GM12801 (cell line): ENCODE data around the gene BTBD10.

Source experiments
- TF ChIP-seq, protein P1 (sequence below): IDR thresholded peaks from one replicate; pipeline ENCODE4 v1.5.1; 2011; ENCODE audit warnings: control low read depth; ENCODE audit not compliant: insufficient read length; ENCODE audit errors: extremely low read depth

The BTBD10 gene

DNA sequence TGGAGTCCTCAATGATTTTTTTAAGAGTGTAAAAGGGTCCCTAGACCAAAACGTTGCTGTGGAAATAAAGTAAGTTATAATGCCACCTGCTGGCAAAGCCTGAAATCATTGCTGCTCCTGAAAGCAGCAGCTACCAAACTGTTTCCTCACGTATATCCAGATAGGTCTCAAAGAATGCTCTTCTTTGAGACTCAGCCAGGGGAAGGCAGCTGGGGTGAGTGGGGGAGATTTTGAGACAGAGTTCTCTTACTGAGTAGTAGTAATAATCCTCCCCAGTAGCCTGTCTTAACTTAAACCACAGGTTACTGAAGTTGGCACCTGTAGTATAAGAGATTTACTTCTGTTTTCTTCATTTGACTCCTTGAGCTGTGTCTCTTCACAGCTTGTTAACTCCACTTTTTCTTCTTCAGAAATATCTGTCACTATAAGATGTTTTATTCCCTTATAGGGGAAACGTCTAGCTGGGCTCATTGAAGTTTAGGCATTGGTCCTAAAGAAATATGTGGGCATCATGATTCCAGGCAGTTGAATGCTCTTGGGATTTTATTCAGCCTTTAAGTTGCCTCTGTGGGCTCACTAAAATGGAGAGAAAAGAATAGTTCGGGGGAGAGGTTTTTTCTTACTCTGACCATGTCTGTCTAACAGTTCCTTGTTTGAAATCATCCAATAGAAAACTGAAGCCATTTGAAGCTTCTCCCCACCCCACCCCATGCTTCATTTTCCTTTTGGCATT, 77.9 kb downstream of the BTBD10 start:
- TF ChIP-seq, protein P1, sequence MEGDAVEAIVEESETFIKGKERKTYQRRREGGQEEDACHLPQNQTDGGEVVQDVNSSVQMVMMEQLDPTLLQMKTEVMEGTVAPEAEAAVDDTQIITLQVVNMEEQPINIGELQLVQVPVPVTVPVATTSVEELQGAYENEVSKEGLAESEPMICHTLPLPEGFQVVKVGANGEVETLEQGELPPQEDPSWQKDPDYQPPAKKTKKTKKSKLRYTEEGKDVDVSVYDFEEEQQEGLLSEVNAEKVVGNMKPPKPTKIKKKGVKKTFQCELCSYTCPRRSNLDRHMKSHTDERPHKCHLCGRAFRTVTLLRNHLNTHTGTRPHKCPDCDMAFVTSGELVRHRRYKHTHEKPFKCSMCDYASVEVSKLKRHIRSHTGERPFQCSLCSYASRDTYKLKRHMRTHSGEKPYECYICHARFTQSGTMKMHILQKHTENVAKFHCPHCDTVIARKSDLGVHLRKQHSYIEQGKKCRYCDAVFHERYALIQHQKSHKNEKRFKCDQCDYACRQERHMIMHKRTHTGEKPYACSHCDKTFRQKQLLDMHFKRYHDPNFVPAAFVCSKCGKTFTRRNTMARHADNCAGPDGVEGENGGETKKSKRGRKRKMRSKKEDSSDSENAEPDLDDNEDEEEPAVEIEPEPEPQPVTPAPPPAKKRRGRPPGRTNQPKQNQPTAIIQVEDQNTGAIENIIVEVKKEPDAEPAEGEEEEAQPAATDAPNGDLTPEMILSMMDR, result no peak

DNA sequence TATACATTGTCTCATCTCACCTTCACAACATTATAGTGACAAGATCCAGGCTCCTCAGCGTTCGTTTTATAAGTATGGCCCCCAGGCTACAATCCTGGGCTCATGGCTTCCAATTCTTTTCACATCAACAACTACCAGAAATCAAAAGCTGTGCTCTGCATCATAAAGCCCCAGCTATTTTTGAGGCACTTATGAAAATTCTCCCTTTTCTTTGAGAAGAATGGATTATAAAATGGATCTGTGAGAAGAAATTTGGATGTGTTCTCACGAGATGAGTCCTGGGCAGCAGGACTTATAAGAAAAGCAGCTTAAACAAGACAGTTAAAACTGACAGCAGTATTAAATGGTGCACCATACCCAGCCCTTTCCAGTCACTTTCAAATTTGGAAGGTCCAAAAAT, 80.3 kb downstream of the BTBD10 start:
- TF ChIP-seq, protein P1, result no peak

DNA sequence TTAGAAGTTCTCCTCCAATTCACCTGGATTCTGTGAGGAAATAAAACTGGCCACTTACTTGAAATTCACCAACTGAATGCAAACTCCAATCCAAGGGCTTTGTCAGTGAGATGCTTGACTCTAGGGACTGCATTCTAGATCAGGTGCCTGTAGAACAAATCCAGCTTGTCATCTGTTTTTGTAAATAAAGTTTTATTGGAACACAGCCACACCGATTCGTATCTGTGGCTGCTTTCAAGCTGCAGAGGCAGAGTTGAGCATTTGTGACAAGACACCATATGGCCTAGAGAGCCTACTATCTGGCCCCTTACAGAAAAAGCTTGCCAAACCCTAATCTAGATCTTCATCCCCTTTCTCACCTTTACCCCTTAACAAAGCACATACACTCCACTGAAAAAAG, 82.3 kb downstream of the BTBD10 start:
- TF ChIP-seq, protein P1, result no peak

DNA sequence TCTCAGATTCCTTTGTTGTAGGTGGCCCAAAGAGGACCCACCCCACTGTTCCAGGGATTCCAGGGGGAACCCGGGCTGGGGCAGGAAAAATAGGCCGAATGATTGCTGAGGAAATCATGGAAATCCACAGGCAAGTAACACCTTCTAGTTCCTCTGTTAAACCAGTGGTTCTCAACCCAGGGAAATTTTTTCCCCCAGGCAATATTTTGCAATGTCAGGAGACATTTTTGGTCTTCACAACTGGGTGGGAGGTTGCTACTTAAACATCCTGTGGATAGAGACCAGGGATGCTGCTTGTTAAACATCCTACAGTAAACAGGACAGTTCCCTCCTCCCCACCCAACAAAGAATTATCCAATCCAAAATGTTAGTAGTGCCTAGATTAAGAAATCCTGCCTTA, 84.7 kb downstream of the BTBD10 start:
- TF ChIP-seq, protein P1, result no peak

DNA sequence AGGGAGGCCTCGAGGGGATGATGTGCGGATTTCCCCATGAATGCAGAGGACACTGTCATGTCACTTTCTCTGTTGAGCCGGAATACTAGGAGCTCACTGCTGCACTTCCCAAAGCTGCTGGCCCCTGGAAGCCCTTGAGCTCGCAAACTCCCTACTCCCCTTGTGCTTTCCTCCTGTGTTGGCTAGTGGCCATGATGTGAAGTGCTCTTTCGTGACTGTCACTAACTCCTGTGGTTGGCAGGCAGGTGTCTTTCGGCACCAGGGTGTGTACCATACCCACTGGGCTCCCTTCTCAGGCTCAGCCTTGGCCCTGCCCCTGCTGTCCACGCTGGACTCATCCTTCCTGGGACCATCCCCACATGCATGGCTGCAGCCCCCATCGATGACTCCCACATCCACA, 86.2 kb downstream of the BTBD10 start:
- TF ChIP-seq, protein P1, result no peak

DNA sequence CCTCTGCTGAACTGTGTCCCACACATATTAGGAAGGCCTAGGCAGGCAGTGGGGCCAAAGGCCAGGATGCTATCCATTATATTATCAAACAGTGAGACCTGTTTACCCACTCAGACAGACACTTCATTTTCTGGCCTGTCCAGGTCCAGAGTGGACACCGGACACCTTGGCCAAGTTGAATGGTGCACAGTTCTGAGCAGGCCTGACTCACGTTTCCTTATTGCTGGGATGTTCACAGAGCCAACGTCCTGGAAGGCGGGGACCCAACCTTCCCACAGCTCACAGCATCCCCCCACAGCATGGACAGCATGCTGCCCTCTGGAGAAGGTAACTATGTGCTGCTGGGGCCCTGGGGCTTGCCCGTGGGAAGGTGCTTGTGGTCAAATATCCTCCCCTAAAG, 86.6 kb downstream of the BTBD10 start:
- TF ChIP-seq, protein P1, result no peak

DNA sequence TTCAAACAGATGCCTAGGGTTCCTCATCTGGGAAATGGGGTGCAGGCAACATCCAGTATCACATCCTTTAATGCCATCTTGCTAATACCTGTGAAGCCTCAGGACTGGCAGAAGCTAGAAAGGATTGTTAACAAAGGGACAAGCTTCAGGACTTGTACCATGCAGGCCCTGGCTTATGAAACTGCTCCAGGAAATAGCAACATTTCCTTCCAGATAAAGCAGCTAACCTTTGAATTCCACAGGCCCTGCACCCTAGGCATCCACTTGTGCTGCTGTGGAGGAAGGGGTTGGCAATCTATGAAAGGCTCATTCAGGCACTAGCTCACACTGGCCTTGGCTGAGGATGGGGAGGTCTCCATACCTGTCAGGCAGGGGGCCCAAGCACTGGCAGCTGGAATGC, 87.2 kb downstream of the BTBD10 start:
- TF ChIP-seq, protein P1, result no peak
